ENCODE measurements around the gene KLHL21.
"Not testable (repeated sequence)": the region's sequence is repeated elsewhere in the genome, so short reads cannot be mapped to it uniquely, and the experiment has no call there.

Gene KLHL21

DNA sequence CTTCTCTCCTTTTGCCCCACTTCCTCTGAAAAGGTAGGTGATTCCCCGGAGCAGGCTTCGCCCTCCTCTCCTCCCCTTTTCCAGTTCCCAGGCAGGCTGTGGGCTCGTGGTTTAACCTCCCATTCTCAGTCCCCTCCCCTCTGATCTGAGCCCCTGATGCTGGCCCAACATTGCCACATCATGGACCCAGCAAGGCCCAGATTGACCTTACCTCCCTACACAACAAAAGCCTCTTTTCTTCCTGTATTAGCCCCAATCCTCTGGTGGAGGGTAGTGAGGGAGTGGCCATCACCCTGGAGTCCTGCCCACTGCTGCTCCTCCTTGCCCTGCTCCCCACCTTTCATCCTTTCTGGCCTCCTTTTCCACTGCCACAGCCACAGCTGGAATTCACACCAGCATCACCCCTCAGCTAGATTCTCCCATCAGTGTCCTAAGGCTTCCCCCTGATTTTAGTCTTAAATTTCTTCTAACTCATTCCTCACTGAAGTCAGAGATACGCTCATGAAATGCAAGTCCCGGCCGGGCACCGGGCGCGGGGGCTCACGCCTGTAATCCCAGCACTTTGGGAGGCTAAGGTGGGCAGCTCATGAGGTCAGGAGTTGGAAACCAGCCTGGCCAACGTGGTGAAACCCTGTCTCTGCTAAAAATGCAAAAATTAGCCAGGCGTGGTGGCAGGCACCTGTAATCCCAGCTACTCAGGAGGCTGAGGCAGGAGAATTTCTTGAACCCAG is 29.9 kb downstream of the KLHL21 start:
- no peak overlapping the region for H3K27ac Mint-ChIP-seq
- no peaks in the 10 kb centered on the region for H3K4me1 Mint-ChIP-seq (ENCODE audit: low read depth)
- no peaks in the 10 kb centered on the region for H3K27me3 Mint-ChIP-seq
- no peaks in the 10 kb centered on the region for H3K9me3 Mint-ChIP-seq (ENCODE audit: low read depth)
- no peak overlapping the region for H3K4me3 Mint-ChIP-seq
- no peaks in the 10 kb centered on the region for H3K36me3 Mint-ChIP-seq

DNA sequence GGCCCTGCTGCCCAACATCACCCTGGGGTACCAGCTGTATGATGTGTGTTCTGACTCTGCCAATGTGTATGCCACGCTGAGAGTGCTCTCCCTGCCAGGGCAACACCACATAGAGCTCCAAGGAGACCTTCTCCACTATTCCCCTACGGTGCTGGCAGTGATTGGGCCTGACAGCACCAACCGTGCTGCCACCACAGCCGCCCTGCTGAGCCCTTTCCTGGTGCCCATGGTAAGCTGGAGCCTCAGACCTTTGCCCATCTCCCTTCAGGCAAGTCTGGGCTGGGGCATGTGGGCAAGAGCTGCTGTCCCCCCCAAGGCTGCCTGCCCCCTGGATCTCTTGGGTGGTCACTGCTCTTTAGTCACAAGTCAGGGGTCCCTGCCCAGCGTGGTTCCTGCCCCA is 31.7 kb downstream of the KLHL21 start:
- no peak overlapping the region for H3K4me3 Mint-ChIP-seq
- no peaks in the 10 kb centered on the region for H3K9me3 Mint-ChIP-seq (ENCODE audit: low read depth)
- H3K36me3 Mint-ChIP-seq: no peaks in the 10 kb centered on the region
- no peaks in the 10 kb centered on the region for H3K27me3 Mint-ChIP-seq
- no peak overlapping the region for H3K27ac Mint-ChIP-seq
- H3K4me1 Mint-ChIP-seq (ENCODE audit: low read depth): no peaks in the 10 kb centered on the region

DNA sequence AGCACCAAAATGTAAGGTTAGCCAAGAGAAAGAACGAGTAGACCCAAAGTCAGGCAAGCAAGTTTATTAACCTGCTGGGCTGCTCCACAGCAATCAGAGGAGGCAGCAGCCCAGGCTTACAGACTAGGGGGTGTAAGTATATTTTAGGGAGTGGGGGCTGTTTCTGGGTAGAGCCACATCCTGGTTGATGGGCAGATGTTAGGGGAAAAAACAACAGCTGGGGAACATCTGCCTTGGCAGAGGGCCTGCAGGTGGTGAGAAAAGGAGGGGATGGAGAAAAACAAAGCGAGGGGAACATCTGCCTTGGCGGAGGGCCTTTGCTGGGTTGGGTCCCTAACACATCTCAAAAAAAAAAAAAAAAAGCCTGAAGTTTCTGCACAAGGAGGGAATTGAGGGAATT is 32.6 kb downstream of the KLHL21 start:
- Mint-ChIP-seq H3K4me1 (ENCODE audit: low read depth) (no peaks in the 10 kb centered on the region), H3K27me3 (no peaks in the 10 kb centered on the region), H3K4me3 (no peak overlapping the region), H3K27ac (no peak overlapping the region), H3K9me3 (ENCODE audit: low read depth) (no peaks in the 10 kb centered on the region), H3K36me3 (no peaks in the 10 kb centered on the region)

DNA sequence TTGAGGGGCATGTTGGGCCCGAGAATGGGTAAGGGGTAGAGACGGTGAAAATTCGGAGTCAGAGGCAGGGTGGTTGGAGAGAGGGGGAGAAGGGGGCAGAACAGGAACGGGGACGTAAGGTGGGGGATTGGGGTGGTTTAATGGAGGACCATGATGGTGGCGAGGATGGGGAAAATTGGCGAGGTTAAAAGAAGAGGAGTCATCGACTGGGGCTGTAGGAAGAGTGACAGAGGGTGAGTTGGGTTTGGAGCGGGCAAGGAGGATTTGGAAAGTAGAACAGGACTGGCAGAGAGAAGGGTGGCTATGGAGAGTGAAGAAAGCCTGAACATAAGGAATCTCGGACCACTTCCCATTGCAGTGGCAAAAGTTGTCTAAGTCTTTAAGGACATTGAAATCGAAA is 33.6 kb downstream of the KLHL21 start:
- Mint-ChIP-seq H3K27me3 (no peaks in the 10 kb centered on the region), H3K27ac (no peak overlapping the region), H3K4me1 (ENCODE audit: low read depth) (no peaks in the 10 kb centered on the region)

DNA sequence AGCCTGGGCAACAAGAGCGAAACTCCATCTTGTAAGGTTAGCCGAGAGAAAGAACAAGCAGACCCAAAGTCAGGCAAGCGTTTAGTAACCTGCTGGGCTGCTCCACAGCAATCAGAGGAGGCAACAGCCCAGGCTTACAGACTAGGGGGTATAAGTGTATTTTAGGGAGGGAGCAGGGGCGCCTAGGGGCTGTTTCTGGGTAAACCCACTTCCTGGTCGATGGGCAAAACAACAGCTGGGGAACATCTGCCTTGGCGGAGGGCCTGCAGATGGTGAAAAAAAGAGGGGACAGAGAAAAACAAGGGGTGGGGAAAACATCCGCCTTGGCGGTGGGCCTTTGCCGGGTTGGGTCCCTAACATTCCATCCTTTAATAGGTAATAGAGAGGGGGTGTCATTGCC is 42.4 kb downstream of the KLHL21 start:
- Mint-ChIP-seq H3K36me3 (no peaks in the 10 kb centered on the region), H3K27me3 (no peaks in the 10 kb centered on the region), H3K27ac (no peak overlapping the region), H3K9me3 (ENCODE audit: low read depth) (no peaks in the 10 kb centered on the region), H3K4me1 (ENCODE audit: low read depth) (peaks cover 2% of the 10 kb centered on the region), H3K4me3 (no peak overlapping the region)

More for the DNA sequence above, 33.6 kb downstream of the KLHL21 start:
- Mint-ChIP-seq H3K4me3 (no peak overlapping the region), H3K36me3 (no peaks in the 10 kb centered on the region), H3K9me3 (ENCODE audit: low read depth) (no peaks in the 10 kb centered on the region)

DNA sequence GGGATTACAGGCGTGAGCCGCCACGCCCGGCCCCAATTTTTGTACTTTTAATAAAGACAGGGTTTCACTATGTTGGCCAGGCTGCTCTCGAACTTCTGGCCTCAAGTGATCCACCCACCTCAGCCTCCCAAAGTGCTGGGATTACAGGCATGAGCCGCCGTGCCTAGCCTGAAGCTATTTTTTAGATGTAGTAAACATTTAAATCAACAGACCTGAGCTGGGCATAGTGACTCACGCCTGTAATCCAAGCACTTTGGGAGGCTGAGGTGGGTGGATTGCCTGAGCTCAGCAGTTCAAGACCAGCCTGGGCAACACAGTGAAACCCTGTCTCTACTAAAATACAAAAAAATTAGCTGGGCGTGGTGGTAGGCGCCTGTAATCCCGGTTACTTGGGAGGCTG is 43.5 kb downstream of the KLHL21 start:
- not testable (repeated sequence) for H3K27me3 Mint-ChIP-seq; H3K4me1 Mint-ChIP-seq (ENCODE audit: low read depth); H3K9me3 Mint-ChIP-seq (ENCODE audit: low read depth); H3K4me3 Mint-ChIP-seq; H3K27ac Mint-ChIP-seq; H3K36me3 Mint-ChIP-seq

DNA sequence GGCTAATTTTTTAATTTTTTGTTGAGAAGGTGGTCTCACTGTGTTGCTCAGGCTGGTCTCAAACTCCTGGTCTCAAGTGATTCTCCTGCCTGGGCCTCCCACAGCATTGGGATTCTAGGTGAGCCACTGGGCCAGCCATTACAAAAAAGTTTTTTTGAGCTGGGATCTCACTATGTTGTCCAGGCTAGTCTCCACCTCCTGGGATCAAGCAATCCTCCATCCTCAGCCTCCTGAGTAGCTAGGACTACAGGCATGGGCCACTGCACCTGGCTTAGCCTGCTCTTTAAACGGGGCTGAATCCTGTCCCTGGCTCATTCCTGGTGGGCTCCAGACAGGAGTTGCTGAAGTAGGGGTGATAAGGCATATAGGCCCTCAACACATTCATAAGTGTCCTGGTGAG is 45.1 kb downstream of the KLHL21 start:
- Mint-ChIP-seq H3K27me3 (no peaks in the 10 kb centered on the region), H3K4me1 (ENCODE audit: low read depth) (peaks cover 13% of the 10 kb centered on the region), H3K4me3 (no peak overlapping the region), H3K27ac (no peak overlapping the region), H3K9me3 (ENCODE audit: low read depth) (no peaks in the 10 kb centered on the region), H3K36me3 (no peaks in the 10 kb centered on the region)

DNA sequence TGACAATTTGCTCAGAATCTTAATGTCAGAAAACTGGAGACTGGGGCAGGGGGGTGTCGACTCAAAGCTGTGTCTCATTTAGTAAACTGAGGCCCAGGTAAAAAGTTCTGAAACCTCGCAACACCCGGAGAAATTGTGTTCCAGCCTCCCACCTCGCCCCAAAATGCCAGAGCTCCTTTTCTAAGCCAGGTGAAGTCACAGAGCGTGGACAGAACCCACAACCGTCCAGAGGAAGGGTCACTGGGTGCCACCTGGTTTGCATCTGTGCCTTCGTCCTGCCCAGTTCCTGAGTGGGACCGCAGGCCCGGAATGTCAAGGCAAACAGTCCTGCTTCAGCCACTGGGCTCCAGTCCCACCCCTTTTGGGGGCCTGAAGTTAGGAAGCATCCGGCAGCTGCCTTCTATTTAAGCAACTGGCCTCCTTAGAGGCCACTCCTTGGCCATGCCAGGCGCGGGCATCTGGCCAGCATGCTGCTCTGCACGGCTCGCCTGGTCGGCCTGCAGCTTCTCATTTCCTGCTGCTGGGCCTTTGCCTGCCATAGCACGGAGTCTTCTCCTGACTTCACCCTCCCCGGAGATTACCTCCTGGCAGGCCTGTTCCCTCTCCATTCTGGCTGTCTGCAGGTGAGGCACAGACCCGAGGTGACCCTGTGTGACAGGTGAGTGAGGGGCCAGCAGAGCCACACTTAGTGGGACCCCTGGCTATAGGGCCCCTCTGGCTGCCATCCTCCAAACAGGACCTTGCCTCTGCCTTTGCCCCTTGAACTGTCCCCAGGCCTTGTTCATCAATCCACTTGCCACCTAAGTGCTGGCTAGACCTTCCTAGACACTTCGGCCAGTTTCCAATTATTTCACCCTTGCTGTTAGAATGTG is 47.5 kb downstream of the KLHL21 start, which contains the start of gene TAS1R1:
Gene TAS1R1, plus strand, starts transcription at position 401 of the 872 bp plus-strand sequence. Its CDS starts 67 bp downstream, at position 468.
- H3K27ac Mint-ChIP-seq: peak within 1 kb of the TSS; percentile 70
- H3K4me3 Mint-ChIP-seq: peak within 1 kb of the TSS; percentile 76
- no peaks in the 10 kb centered on the region for H3K27me3 Mint-ChIP-seq
- peaks cover 17% of the 10 kb centered on the region for H3K4me1 Mint-ChIP-seq (ENCODE audit: low read depth)
- no peaks in the 10 kb centered on the region for H3K9me3 Mint-ChIP-seq (ENCODE audit: low read depth)
- H3K36me3 Mint-ChIP-seq: no peaks in the 10 kb centered on the region

DNA sequence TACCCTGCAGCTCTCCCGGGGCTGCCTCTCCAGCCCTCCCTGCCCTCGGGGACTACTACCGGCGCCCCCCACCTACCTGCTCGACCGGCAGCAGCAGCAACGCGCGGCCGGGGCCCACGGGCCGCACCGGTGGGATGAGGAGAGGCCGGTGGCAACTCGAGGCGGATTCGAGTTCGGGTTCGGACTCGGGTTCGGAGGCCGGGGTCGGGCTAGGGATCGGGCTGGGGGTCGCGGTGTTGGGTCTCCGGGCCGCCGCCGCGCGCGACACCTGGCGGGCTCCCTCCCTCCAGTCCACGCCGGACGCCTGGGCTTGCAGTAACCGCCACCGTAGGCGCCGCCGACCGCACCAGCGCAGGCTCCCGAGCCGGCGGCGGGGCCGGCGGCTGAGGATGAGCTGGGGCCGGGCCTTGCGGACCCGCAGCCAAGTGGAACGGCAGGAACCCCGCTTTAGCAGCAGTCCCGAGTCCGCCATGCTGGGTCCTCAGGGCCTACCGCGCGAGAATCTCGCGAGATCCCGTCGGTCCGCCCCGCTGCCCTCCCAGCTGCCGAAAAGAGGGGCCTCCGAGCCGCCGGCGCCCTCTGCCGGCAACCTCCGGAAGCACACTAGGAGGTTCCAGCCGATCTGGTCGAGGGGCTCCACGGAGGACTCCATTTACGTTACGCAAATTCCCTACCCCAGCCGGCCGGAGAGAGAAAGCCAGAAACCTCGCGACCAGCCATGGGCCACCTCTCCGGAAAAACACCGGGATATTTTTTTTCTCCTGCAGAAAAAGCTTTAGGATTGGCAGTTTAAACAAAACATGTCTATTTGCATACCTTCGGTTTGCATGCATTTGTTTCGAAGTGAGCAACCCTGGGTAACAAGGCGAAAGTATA is 48.4 kb downstream of the KLHL21 start, which contains the start of gene NOL9:
Gene NOL9, minus strand, starts transcription at position 483 of the 876 bp plus-strand sequence. Its CDS starts 11 bp downstream, at position 472.
- H3K36me3 Mint-ChIP-seq: no peaks in the 10 kb centered on the region
- no peaks in the 10 kb centered on the region for H3K27me3 Mint-ChIP-seq
- H3K4me3 Mint-ChIP-seq: peak within 1 kb of the TSS; percentile 85
- peak within 1 kb of the TSS; percentile 78 for H3K27ac Mint-ChIP-seq
- H3K9me3 Mint-ChIP-seq (ENCODE audit: low read depth): no peaks in the 10 kb centered on the region
- H3K4me1 Mint-ChIP-seq (ENCODE audit: low read depth): peaks cover 17% of the 10 kb centered on the region

DNA sequence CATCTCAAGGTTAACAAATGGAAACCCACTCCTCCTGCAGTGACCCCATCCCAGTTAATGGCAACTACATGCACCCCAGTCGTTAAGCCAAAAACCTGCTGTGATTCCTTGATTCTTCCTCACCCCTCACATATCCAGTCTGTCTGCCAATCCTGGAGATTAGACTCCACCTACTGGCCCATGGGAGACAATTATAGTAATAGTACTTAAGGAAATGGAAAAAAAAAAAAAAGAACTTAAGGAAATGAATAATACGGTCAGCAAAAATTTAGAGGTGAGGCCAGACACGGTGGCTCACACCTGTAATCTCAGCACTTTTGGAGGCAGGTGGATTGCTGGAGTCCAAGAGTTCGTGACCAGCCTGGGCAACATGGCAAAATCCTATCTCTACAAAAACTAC is 55.4 kb downstream of the KLHL21 start:
- H3K27ac Mint-ChIP-seq: peak overlapping the region; percentile 94
- H3K27me3 Mint-ChIP-seq: no peaks in the 10 kb centered on the region
- peaks cover 36% of the 10 kb centered on the region for H3K4me1 Mint-ChIP-seq (ENCODE audit: low read depth)
- H3K36me3 Mint-ChIP-seq: peaks cover 13% of the 10 kb centered on the region
- H3K4me3 Mint-ChIP-seq: peak overlapping the region; percentile 6
- no peaks in the 10 kb centered on the region for H3K9me3 Mint-ChIP-seq (ENCODE audit: low read depth)

DNA sequence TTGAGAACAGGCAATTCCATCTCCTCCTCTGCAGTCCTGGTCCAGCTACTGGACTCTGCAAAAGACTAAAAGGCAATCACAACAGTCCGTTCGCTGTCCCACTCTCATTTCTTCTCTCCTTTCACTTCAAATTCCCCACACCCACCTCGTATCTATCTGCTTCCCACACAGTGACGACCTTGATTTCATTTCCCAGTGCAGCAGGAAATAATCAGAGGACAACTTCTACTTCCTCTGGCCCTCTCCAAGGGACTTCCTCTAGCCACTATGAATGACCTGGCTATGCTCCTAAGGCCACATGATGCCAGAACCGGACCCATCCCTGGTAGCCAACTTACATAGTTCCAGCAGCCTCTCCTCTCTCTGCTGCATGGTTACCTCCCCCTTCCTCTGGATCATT is 56.3 kb downstream of the KLHL21 start:
- Mint-ChIP-seq H3K36me3 (peaks cover 13% of the 10 kb centered on the region), H3K4me3 (peak overlapping the region; percentile 74), H3K9me3 (ENCODE audit: low read depth) (no peaks in the 10 kb centered on the region), H3K4me1 (ENCODE audit: low read depth) (peaks cover 32% of the 10 kb centered on the region), H3K27me3 (no peaks in the 10 kb centered on the region), H3K27ac (peak overlapping the region; percentile 94)

DNA sequence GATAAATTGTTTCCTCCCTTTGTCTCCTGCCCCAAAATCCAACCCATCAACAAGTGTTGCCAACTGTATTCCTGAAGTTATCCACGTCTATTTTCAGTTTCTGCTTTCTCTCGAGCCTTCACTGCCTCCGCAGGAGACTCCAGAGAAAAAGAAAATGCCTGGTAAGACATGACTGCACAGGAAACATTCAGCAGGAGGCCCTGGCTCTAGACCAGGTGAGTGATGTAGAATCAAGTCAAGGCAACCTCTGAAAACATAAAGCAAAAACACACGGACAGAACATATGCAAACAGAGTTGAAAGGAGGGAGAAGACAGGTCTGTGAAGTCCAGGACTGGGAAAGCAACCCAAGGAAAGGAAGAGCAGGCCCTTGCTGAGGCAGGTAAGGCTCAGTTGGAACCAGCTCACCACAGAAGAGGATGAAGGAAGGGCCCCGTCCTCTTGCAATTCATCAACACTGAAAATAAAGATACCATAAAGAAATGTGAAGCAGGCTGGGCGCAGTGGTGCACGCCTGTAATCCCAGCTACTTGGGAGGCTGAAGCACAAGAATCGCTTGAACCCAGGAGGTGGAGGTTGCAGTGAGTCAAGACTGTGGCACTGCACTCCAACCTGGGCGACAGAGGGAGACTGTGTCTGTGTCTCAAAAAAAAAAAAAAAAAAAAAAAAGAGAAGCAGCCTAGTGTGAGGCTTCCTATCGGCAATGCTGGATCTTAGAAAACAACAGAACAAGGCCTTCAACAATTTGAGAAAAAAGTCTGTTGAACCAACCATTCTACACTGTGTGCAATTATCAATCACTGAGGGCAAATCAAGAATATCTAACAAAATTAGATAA is 57.2 kb downstream of the KLHL21 start:
- H3K36me3 Mint-ChIP-seq: peaks cover 13% of the 10 kb centered on the region
- no peaks in the 10 kb centered on the region for H3K27me3 Mint-ChIP-seq
- peak overlapping the region; percentile 74 for H3K4me3 Mint-ChIP-seq
- no peaks in the 10 kb centered on the region for H3K9me3 Mint-ChIP-seq (ENCODE audit: low read depth)
- H3K4me1 Mint-ChIP-seq (ENCODE audit: low read depth): peaks cover 32% of the 10 kb centered on the region
- H3K27ac Mint-ChIP-seq: peak overlapping the region; percentile 94

DNA sequence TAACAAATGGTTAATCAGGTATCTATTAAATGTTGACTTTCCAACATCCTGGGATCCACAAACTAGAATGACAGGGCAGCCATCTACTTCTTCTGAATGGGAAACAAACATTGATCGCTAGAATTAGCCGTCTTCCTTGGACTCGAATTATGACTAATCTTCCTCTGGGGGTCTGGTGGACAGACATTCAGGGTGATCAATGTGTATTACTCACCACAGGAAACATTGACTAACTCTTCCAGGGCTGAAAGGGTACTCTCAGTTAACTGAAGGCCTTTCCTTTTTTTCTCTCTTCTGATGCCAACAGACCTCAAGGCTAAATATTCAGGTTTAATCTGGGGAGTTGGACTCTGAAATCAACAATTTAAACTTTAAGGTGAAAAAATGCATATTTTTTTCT is 57.8 kb downstream of the KLHL21 start:
- Mint-ChIP-seq H3K27me3 (no peaks in the 10 kb centered on the region), H3K9me3 (ENCODE audit: low read depth) (no peaks in the 10 kb centered on the region), H3K27ac (peak overlapping the region; percentile 94), H3K4me1 (ENCODE audit: low read depth) (peaks cover 32% of the 10 kb centered on the region), H3K4me3 (peak overlapping the region; percentile 74), H3K36me3 (peaks cover 13% of the 10 kb centered on the region)
